ENCODE results near the gene GMDS. TPM values are rescaled to one million over a fixed set of nuclear protein-coding genes. Genes with fewer than 3 reads are reported as not detected.

Gene GMDS
- total and polyA plus RNA-seq, 2 donors (not counting 1 experiment from before 2014, with no cell fraction given) = 12.7 to 34.5 TPM

GRCh38 chr6:1626481-1626880 is 618.9 kb downstream of the GMDS start:
- H3K79me2 ChIP-seq (ENCODE audit: control insufficient read depth, insufficient read depth, low read length) = no peaks in the 10 kb centered on the region
- no peaks in the 10 kb centered on the region for H3K36me3 ChIP-seq (ENCODE audit: control insufficient read depth, insufficient read depth, low read length)
- no peak for DNase-seq (ENCODE audit: low read depth in 2 of 2)
- no peak overlapping the region for H3K4me2 ChIP-seq (ENCODE audit: extremely low read depth, insufficient read depth, low read length)
- H3K27me3 ChIP-seq (ENCODE audit: control insufficient read depth, insufficient read depth, low read length) = peaks cover 17% of the 10 kb centered on the region
- no peaks in the 10 kb centered on the region for H4K20me1 ChIP-seq (ENCODE audit: control insufficient read depth, extremely low read depth, insufficient read depth, low read length)
- no peak overlapping the region for H3K4me3 ChIP-seq (replicated peaks in 1 of 4; ENCODE audit: control extremely low read depth in 1 of 4, insufficient read depth in 1 of 4, low read depth in 3 of 4, low read length in 4 of 4)
- H3K4me1 ChIP-seq (ENCODE audit: control insufficient read depth, extremely low read depth, insufficient read depth, low read length) = no peaks in the 10 kb centered on the region
- TF ChIP-seq EZH2 (IDR thresholded peaks at IDR 0.05; ENCODE audit: low read length, missing control alignments) (no peak), CTCF (conservative IDR thresholded peaks at IDR 0.05 in 1 of 2, IDR thresholded peaks at IDR 0.05 in 1 of 2; ENCODE audit: low read depth in 1 of 2, low read length in 2 of 2) (no peak)
- H2AFZ ChIP-seq (ENCODE audit: low read length) = no peak overlapping the region
- no peak overlapping the region for H3K27ac ChIP-seq (ENCODE audit: insufficient read depth, low read length)
- no peaks in the 10 kb centered on the region for H3K9me3 ChIP-seq (ENCODE audit: control insufficient read depth, insufficient read depth, low read depth, low read length)
- H3K9ac ChIP-seq (ENCODE audit: insufficient read depth, low read length) = no peak overlapping the region

GRCh38 chr6:1625794-1626435 is 619.5 kb downstream of the GMDS start:
- TF ChIP-seq EZH2 (IDR thresholded peaks at IDR 0.05; ENCODE audit: low read length, missing control alignments) (no peak), CTCF (conservative IDR thresholded peaks at IDR 0.05 in 1 of 2, IDR thresholded peaks at IDR 0.05 in 1 of 2; ENCODE audit: low read depth in 1 of 2, low read length in 2 of 2) (no peak)
- Histone ChIP-seq H3K36me3 (ENCODE audit: control insufficient read depth, insufficient read depth, low read length) (no peaks in the 10 kb centered on the region), H3K9me3 (ENCODE audit: control insufficient read depth, insufficient read depth, low read depth, low read length) (no peaks in the 10 kb centered on the region), H3K9ac (ENCODE audit: insufficient read depth, low read length) (no peak overlapping the region), H3K27me3 (ENCODE audit: control insufficient read depth, insufficient read depth, low read length) (peaks cover 17% of the 10 kb centered on the region), H3K4me2 (ENCODE audit: extremely low read depth, insufficient read depth, low read length) (no peak overlapping the region), H3K27ac (ENCODE audit: insufficient read depth, low read length) (no peak overlapping the region), H3K79me2 (ENCODE audit: control insufficient read depth, insufficient read depth, low read length) (no peaks in the 10 kb centered on the region), H4K20me1 (ENCODE audit: control insufficient read depth, extremely low read depth, insufficient read depth, low read length) (no peaks in the 10 kb centered on the region), H2AFZ (ENCODE audit: low read length) (no peak overlapping the region), H3K4me1 (ENCODE audit: control insufficient read depth, extremely low read depth, insufficient read depth, low read length) (no peaks in the 10 kb centered on the region), H3K4me3 (replicated peaks in 1 of 4; ENCODE audit: control extremely low read depth in 1 of 4, insufficient read depth in 1 of 4, low read depth in 3 of 4, low read length in 4 of 4) (no peak overlapping the region)
- DNase-seq (ENCODE audit: low read depth in 2 of 2) = peak in 1 of 2 donors; percentile 24

GRCh38 chr6:1624851-1625781 is 620.3 kb downstream of the GMDS start:
- no peaks in the 10 kb centered on the region for H3K36me3 ChIP-seq (ENCODE audit: control insufficient read depth, insufficient read depth, low read length)
- H3K79me2 ChIP-seq (ENCODE audit: control insufficient read depth, insufficient read depth, low read length) = no peaks in the 10 kb centered on the region
- H3K27me3 ChIP-seq (ENCODE audit: control insufficient read depth, insufficient read depth, low read length) = peaks cover 19% of the 10 kb centered on the region
- H3K4me2 ChIP-seq (ENCODE audit: extremely low read depth, insufficient read depth, low read length) = peak overlapping the region; percentile 93
- H3K27ac ChIP-seq (ENCODE audit: insufficient read depth, low read length) = no peak overlapping the region
- H3K9me3 ChIP-seq (ENCODE audit: control insufficient read depth, insufficient read depth, low read depth, low read length) = no peaks in the 10 kb centered on the region
- H3K4me3 ChIP-seq (replicated peaks in 1 of 4; ENCODE audit: control extremely low read depth in 1 of 4, insufficient read depth in 1 of 4, low read depth in 3 of 4, low read length in 4 of 4) = peak overlapping the region; percentile 61 to 74 (median 70)
- peak overlapping the region; percentile 58 for H2AFZ ChIP-seq (ENCODE audit: low read length)
- no peaks in the 10 kb centered on the region for H4K20me1 ChIP-seq (ENCODE audit: control insufficient read depth, extremely low read depth, insufficient read depth, low read length)
- H3K9ac ChIP-seq (ENCODE audit: insufficient read depth, low read length) = peak overlapping the region; percentile 34
- DNase-seq (ENCODE audit: low read depth in 2 of 2) = peak; percentile 44 to 54
- TF ChIP-seq CTCF (conservative IDR thresholded peaks at IDR 0.05 in 1 of 2, IDR thresholded peaks at IDR 0.05 in 1 of 2; ENCODE audit: low read depth in 1 of 2, low read length in 2 of 2) = no peak
- TF ChIP-seq EZH2 (IDR thresholded peaks at IDR 0.05; ENCODE audit: low read length, missing control alignments) = no peak
- no peaks in the 10 kb centered on the region for H3K4me1 ChIP-seq (ENCODE audit: control insufficient read depth, extremely low read depth, insufficient read depth, low read length)

Measured in fibroblast of lung (primary cell).